Hepatic stellate cell (primary cell): Measurements from ENCODE around the gene ANKMY1.
A peak's percentile ranks its signal among the peaks of the same experiment; 100 is the strongest.

ENCODE experiments used
- DNase-seq: peaks from one replicate; pipeline ENCODE4 v3.0.0; 2011; ENCODE audit warnings: low spot score

ANKMY1 gene

GRCh38 chr2:240459401-240460252, 98.2 kb downstream of the ANKMY1 start:
- no peak for DNase-seq

- no peak for DNase-seq
These were observed 98.8 kb downstream of the ANKMY1 start for GRCh38 chr2:240458900-240459391.

- no peak for DNase-seq
These were observed 99.5 kb downstream of the ANKMY1 start for GRCh38 chr2:240458044-240458899.

GRCh38 chr2:240457223-240458043, 100.4 kb downstream of the ANKMY1 start:
- no peak for DNase-seq

- no peak for DNase-seq
These were observed 101.2 kb downstream of the ANKMY1 start for GRCh38 chr2:240456447-240457222.

GRCh38 chr2:240455647-240456446, 101.9 kb downstream of the ANKMY1 start:
- no peak for DNase-seq

- DNase-seq = no peak
These were observed 102.5 kb downstream of the ANKMY1 start for GRCh38 chr2:240455272-240455646.

- no peak for DNase-seq
These were observed 103.5 kb downstream of the ANKMY1 start for GRCh38 chr2:240454106-240454901.

- DNase-seq = no peak
These were observed 104.2 kb downstream of the ANKMY1 start for GRCh38 chr2:240453461-240454105.

GRCh38 chr2:240452462-240453256, 105.1 kb downstream of the ANKMY1 start:
- DNase-seq = peak; percentile 81

- no peak for DNase-seq
These were observed 105.9 kb downstream of the ANKMY1 start for GRCh38 chr2:240451791-240452461.

- no peak for DNase-seq
These were observed 106.6 kb downstream of the ANKMY1 start for GRCh38 chr2:240451108-240451611.

GRCh38 chr2:240450532-240451107, 107.2 kb downstream of the ANKMY1 start:
- DNase-seq = no peak

- peak; percentile 79 for DNase-seq
These were observed 107.8 kb downstream of the ANKMY1 start for GRCh38 chr2:240449764-240450531.

- DNase-seq = no peak
These were observed 109.2 kb downstream of the ANKMY1 start for GRCh38 chr2:240448387-240449274.
